ENCODE results near the gene LNPEP.

LNPEP gene

GRCh38 chr5:96940586-96940985 is 4.7 kb downstream of the LNPEP start:
- 90 to 95% methylated on average over 3 of the region's 3 CpGs for WGBS, 2 experiments
- peaks cover 9% of the 10 kb centered on the region for H3K4me1 ChIP-seq (ENCODE audit: control insufficient read depth, insufficient read depth, low read length)
- H3K4me3 ChIP-seq (ENCODE audit: insufficient read depth, low read depth, low read length) = no peak overlapping the region
- H3K9me3 ChIP-seq (ENCODE audit: control insufficient read depth, low read length) = no peaks in the 10 kb centered on the region
- H3K36me3 ChIP-seq (ENCODE audit: control insufficient read depth, insufficient read depth, low read length) = no peaks in the 10 kb centered on the region
- no peak overlapping the region for H3K27ac ChIP-seq (ENCODE audit: insufficient read depth, low read depth, low read length, poor library complexity, severe bottlenecking)
- peaks cover 24% of the 10 kb centered on the region for H3K27me3 ChIP-seq (ENCODE audit: control insufficient read depth, insufficient read depth, low read length, poor library complexity, severe bottlenecking)

- Histone ChIP-seq H3K4me3 (ENCODE audit: insufficient read depth, low read depth, low read length) (no peak overlapping the region), H3K27me3 (ENCODE audit: control insufficient read depth, insufficient read depth, low read length, poor library complexity, severe bottlenecking) (peaks cover 22% of the 10 kb centered on the region), H3K36me3 (ENCODE audit: control insufficient read depth, insufficient read depth, low read length) (no peaks in the 10 kb centered on the region), H3K4me1 (ENCODE audit: control insufficient read depth, insufficient read depth, low read length) (peaks cover 9% of the 10 kb centered on the region), H3K27ac (ENCODE audit: insufficient read depth, low read depth, low read length, poor library complexity, severe bottlenecking) (no peak overlapping the region), H3K9me3 (ENCODE audit: control insufficient read depth, low read length) (no peaks in the 10 kb centered on the region)
- WGBS, 2 experiments = 67 to 72% methylated on average over 4 of the region's 4 CpGs
Measured at GRCh38 chr5:96941140-96941539, 5.3 kb downstream of the LNPEP start.

GRCh38 chr5:96942078-96942477 is 6.2 kb downstream of the LNPEP start:
- H3K36me3 ChIP-seq (ENCODE audit: control insufficient read depth, insufficient read depth, low read length) = no peaks in the 10 kb centered on the region
- H3K9me3 ChIP-seq (ENCODE audit: control insufficient read depth, low read length) = no peaks in the 10 kb centered on the region
- H3K27me3 ChIP-seq (ENCODE audit: control insufficient read depth, insufficient read depth, low read length, poor library complexity, severe bottlenecking) = peaks cover 13% of the 10 kb centered on the region
- WGBS, 2 experiments = 93 to 94% methylated on average over 9 of the region's 9 CpGs
- peaks cover 5% of the 10 kb centered on the region for H3K4me1 ChIP-seq (ENCODE audit: control insufficient read depth, insufficient read depth, low read length)
- H3K4me3 ChIP-seq (ENCODE audit: insufficient read depth, low read depth, low read length) = no peak overlapping the region
- H3K27ac ChIP-seq (ENCODE audit: insufficient read depth, low read depth, low read length, poor library complexity, severe bottlenecking) = no peak overlapping the region

DNA sequence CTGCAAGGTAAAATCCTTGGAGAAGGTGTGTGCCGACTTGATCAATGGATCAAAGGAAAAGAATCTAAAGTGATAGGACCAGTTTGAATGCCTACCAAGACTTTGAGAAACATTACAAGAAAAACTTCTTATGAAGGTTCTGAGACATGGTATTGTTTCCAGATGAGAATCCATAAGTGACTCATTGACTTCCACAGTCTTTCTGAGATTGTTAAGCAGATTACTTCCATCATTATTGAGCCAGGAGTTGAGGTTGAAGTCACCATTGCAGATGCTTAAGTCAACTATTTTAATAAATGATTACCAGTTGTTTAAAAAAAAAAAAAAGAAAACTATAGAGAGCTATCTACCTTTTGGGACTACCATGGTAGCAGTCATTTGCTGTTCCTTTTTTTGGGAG is 7.0 kb downstream of the LNPEP start:
- no peaks in the 10 kb centered on the region for H3K4me1 ChIP-seq (ENCODE audit: control insufficient read depth, insufficient read depth, low read length)
- no peaks in the 10 kb centered on the region for H3K36me3 ChIP-seq (ENCODE audit: control insufficient read depth, insufficient read depth, low read length)
- H3K27ac ChIP-seq (ENCODE audit: insufficient read depth, low read depth, low read length, poor library complexity, severe bottlenecking) = no peak overlapping the region
- no peak overlapping the region for H3K4me3 ChIP-seq (ENCODE audit: insufficient read depth, low read depth, low read length)
- H3K27me3 ChIP-seq (ENCODE audit: control insufficient read depth, insufficient read depth, low read length, poor library complexity, severe bottlenecking) = peaks cover 5% of the 10 kb centered on the region
- 100% methylated on average over 1 of the region's 1 CpG for WGBS, 2 experiments
- no peaks in the 10 kb centered on the region for H3K9me3 ChIP-seq (ENCODE audit: control insufficient read depth, low read length)

DNA sequence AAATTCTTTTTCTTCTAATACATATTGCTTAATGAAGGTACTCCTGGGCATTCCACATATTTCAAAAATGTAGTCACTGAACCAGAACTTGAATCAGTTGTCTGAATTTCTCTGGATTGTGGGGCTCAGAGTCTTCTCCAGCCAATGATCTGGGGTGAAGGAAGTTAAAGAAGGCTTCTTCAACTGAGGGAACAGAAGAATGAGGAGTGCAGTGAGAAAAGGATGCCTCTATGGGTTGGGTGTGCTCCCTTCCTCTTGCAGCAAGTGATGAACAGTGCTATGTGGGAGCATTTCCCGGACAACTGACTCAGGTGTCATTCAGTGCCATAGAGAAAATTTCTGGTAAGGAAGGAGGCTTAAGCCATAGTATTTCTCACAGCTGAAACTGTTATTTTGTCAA is 7.9 kb downstream of the LNPEP start:
- Histone ChIP-seq H3K27ac (ENCODE audit: insufficient read depth, low read depth, low read length, poor library complexity, severe bottlenecking) (no peak overlapping the region), H3K36me3 (ENCODE audit: control insufficient read depth, insufficient read depth, low read length) (no peaks in the 10 kb centered on the region), H3K27me3 (ENCODE audit: control insufficient read depth, insufficient read depth, low read length, poor library complexity, severe bottlenecking) (no peaks in the 10 kb centered on the region), H3K9me3 (ENCODE audit: control insufficient read depth, low read length) (no peaks in the 10 kb centered on the region), H3K4me1 (ENCODE audit: control insufficient read depth, insufficient read depth, low read length) (no peaks in the 10 kb centered on the region), H3K4me3 (ENCODE audit: insufficient read depth, low read depth, low read length) (no peak overlapping the region)
- WGBS, 2 experiments = 81 to 90% methylated on average over 1 of the region's 1 CpG

DNA sequence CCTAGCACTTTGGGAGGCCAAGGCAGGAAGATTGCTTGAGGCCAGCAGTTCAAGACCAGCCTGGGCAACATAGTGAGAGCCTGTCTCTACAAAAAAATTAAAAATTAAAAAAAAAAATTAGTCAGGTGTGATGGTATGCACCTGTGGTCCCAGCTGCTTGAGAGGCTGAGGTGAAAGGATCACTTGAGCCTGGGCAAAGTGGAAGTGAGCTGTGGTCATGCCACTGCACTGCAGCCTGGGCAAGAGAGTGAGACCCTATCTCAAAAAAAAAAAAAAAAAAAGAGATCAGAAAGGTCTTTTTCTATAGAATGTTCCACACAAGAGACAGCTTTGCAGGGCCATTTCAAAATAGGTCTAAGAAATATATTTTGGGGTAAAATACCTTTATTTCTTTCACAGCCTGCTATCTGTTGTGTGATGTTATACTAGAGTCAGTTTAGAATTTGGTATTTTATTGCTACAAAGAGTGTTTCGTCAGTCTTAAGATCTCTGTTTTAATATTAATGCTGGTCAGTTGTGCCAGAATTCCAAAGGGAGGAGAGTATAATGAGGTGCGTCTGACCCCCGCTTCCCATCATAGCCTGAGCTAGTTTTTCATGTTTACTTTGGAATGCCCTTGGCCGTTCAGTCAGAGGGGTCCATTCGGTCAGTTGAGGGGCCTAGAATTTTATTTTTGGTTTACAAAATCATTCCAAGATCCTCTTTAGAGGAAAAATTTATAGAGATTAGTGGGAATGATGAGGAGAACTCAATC is 9.4 kb downstream of the LNPEP start:
- Histone ChIP-seq H3K27ac (ENCODE audit: insufficient read depth, low read depth, low read length, poor library complexity, severe bottlenecking) (no peak overlapping the region), H3K27me3 (ENCODE audit: control insufficient read depth, insufficient read depth, low read length, poor library complexity, severe bottlenecking) (no peaks in the 10 kb centered on the region), H3K4me3 (ENCODE audit: insufficient read depth, low read depth, low read length) (no peak overlapping the region), H3K4me1 (ENCODE audit: control insufficient read depth, insufficient read depth, low read length) (no peaks in the 10 kb centered on the region), H3K9me3 (ENCODE audit: control insufficient read depth, low read length) (no peaks in the 10 kb centered on the region), H3K36me3 (ENCODE audit: control insufficient read depth, insufficient read depth, low read length) (no peaks in the 10 kb centered on the region)
- WGBS, 2 experiments = 76 to 81% methylated on average over 5 of the region's 5 CpGs

- no peaks in the 10 kb centered on the region for H3K4me1 ChIP-seq (ENCODE audit: control insufficient read depth, insufficient read depth, low read length)
- H3K27me3 ChIP-seq (ENCODE audit: control insufficient read depth, insufficient read depth, low read length, poor library complexity, severe bottlenecking) = no peaks in the 10 kb centered on the region
- WGBS, 2 experiments = 100% methylated on average over 1 to 3 of the region's 3 CpGs
- H3K36me3 ChIP-seq (ENCODE audit: control insufficient read depth, insufficient read depth, low read length) = no peaks in the 10 kb centered on the region
- H3K9me3 ChIP-seq (ENCODE audit: control insufficient read depth, low read length) = no peaks in the 10 kb centered on the region
- no peak overlapping the region for H3K27ac ChIP-seq (ENCODE audit: insufficient read depth, low read depth, low read length, poor library complexity, severe bottlenecking)
- H3K4me3 ChIP-seq (ENCODE audit: insufficient read depth, low read depth, low read length) = no peak overlapping the region
Measured at GRCh38 chr5:96946381-96946780, 10.5 kb downstream of the LNPEP start.

DNA sequence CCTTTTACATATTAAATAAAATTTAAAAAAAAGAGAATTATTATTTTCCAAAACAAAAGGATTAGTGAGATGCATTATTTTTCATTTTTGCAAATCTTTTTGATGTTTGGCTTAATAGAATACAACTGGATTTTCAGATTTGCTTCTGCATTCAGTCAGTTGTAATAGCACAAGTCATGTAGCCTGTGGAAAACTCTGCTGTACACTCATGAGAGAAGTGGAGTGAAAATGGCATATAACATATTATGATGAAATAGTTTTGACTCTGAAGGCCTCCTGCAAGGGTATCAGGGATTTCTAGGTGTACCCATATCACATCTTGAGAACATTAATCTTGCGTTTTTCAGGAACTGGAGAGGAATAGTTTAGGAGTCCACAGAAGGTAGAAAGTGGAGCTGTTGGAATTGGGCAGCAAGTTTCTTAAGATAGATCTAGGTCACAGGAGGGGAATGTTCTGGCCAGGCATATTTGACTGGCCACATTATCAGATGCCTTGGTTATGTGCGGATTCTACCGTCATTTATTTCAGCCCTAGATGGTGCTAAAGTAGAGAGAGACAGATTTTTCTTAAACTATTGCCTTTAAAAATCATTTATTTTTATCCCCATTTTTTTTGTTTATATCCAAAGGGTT is 16.4 kb downstream of the LNPEP start:
- Histone ChIP-seq H3K27me3 (ENCODE audit: control insufficient read depth, insufficient read depth, low read length, poor library complexity, severe bottlenecking) (no peaks in the 10 kb centered on the region), H3K9me3 (ENCODE audit: control insufficient read depth, low read length) (no peaks in the 10 kb centered on the region), H3K4me1 (ENCODE audit: control insufficient read depth, insufficient read depth, low read length) (no peaks in the 10 kb centered on the region), H3K4me3 (ENCODE audit: insufficient read depth, low read depth, low read length) (no peak overlapping the region), H3K36me3 (ENCODE audit: control insufficient read depth, insufficient read depth, low read length) (no peaks in the 10 kb centered on the region), H3K27ac (ENCODE audit: insufficient read depth, low read depth, low read length, poor library complexity, severe bottlenecking) (no peak overlapping the region)
- WGBS, 2 experiments = 99 to 100% methylated on average over 3 of the region's 3 CpGs

DNA sequence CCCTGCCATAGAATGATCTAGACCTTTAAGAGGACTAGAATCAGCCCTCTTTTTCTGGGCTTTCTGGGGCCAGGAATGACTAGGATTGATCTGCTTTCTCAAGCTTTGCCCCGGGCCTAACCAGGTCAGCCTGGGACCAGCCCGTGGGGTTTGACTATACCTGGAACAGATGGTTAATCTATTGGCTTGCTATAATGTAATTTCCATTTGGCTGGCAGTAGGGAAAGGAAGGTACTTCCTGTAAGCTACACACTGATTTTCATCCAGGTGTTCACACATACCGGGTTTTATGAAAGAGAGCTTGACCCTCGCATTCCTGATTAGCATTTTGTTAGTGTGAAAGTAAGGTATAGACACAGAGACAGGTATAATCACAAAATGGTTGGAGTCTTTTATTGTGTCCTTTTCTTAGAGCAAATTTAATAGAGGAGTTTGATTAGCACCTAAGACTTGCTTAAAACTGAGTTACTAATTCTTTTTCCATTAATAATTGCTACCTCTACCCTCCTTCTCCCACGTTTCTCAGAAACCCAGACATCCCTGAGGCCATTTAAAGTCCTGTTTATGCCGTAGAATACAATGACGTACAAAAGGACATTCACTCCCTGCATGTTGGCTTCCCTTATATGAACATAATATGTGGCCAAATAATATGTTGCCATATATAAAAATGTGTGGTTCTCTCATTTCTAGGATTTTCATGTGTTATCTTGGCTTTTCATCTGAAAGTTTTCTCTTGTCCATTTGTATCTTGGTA is 17.3 kb downstream of the LNPEP start:
- H3K36me3 ChIP-seq (ENCODE audit: control insufficient read depth, insufficient read depth, low read length) = no peaks in the 10 kb centered on the region
- H3K9me3 ChIP-seq (ENCODE audit: control insufficient read depth, low read length) = no peaks in the 10 kb centered on the region
- no peaks in the 10 kb centered on the region for H3K27me3 ChIP-seq (ENCODE audit: control insufficient read depth, insufficient read depth, low read length, poor library complexity, severe bottlenecking)
- WGBS, 2 experiments = 90% methylated on average over 7 of the region's 7 CpGs
- H3K4me1 ChIP-seq (ENCODE audit: control insufficient read depth, insufficient read depth, low read length) = no peaks in the 10 kb centered on the region
- no peak overlapping the region for H3K4me3 ChIP-seq (ENCODE audit: insufficient read depth, low read depth, low read length)
- no peak overlapping the region for H3K27ac ChIP-seq (ENCODE audit: insufficient read depth, low read depth, low read length, poor library complexity, severe bottlenecking)
